ENCODE measurements around the gene SPART.
"Not testable (repeated sequence)": the region's sequence is repeated elsewhere in the genome, so short reads cannot be mapped to it uniquely, and the experiment has no call there.

DNA sequence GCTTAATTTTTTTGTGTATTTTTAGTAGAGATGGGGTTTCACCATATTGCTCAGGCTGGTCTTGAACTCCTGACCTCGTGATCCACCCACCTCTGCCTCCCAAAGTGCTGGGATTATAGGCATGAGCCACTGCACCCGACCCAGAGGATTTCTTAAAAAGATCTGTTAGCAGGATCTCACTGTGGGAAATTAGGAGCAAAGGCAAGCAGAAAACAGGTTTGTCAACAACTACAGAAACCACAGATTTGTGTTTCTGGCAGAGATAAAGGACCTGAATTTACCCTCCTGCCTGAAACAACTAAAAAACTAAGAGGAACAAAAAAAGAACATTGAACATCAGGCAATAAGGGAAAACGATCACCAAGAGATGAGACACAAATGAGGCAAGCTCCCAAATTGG lies 46.7 kb downstream of the SPART start:
- not testable (repeated sequence) for TF ChIP-seq EZH2 (IDR thresholded peaks at IDR 0.05; ENCODE audit: low read length)
- TF ChIP-seq, protein P1, sequence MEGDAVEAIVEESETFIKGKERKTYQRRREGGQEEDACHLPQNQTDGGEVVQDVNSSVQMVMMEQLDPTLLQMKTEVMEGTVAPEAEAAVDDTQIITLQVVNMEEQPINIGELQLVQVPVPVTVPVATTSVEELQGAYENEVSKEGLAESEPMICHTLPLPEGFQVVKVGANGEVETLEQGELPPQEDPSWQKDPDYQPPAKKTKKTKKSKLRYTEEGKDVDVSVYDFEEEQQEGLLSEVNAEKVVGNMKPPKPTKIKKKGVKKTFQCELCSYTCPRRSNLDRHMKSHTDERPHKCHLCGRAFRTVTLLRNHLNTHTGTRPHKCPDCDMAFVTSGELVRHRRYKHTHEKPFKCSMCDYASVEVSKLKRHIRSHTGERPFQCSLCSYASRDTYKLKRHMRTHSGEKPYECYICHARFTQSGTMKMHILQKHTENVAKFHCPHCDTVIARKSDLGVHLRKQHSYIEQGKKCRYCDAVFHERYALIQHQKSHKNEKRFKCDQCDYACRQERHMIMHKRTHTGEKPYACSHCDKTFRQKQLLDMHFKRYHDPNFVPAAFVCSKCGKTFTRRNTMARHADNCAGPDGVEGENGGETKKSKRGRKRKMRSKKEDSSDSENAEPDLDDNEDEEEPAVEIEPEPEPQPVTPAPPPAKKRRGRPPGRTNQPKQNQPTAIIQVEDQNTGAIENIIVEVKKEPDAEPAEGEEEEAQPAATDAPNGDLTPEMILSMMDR (optimal IDR thresholded peaks at IDR 0.05 in 1 of 3, IDR thresholded peaks at IDR 0.05 in 1 of 3, conservative IDR thresholded peaks at IDR 0.05 in 1 of 3; ENCODE audit: extremely low read depth in 1 of 3, insufficient read depth in 2 of 3, low read length in 3 of 3): not testable (repeated sequence)
